HEK293T (cell line): Measurements from ENCODE around the gene TUT1.

Experiments used
- CTCF ChIA-PET: fragments of 350-600 bp; formaldehyde crosslinking; extraction: SDS; loops from one replicate; lab custom pipeline; 2021; ENCODE audit warnings: antibody characterized with exemption, inconsistent platforms; lab: Yijun Ruan, JAX
- POLR2A ChIA-PET: fragments of 350-600 bp; formaldehyde crosslinking; extraction: SDS; loops from one replicate; lab custom pipeline; 2020; ENCODE audit warnings: antibody characterized with exemption, inconsistent platforms; lab: Yijun Ruan, JAX
- DNase-seq: peaks from one replicate; pipeline ENCODE4 v3.0.0; 2012; ENCODE audit warnings: mixed read lengths; ENCODE audit errors: extremely low spot score
- ARNT ChIP-seq: fragments of 450-650 bp; IDR thresholded peaks from 2 replicates; pipeline ENCODE4 v1.6.1; 2017; ENCODE audit warnings: mild to moderate bottlenecking
- BHLHE40 ChIP-seq: fragments of 450-650 bp; IDR thresholded peaks from 2 replicates; pipeline ENCODE4 v1.6.1; 2016; ENCODE audit warnings: mild to moderate bottlenecking, moderate library complexity, borderline replicate concordance
- CTBP1 ChIP-seq: fragments of 450-650 bp; IDR thresholded peaks from 2 replicates; pipeline ENCODE4 v1.6.1; 2016; ENCODE audit warnings: borderline replicate concordance
- ELF4 ChIP-seq: fragments of 450-650 bp; IDR thresholded peaks from 2 replicates; pipeline ENCODE4 v1.6.1; 2017; ENCODE audit warnings: antibody characterized with exemption
- FOXA1 ChIP-seq: fragments of 450-650 bp; IDR thresholded peaks from 2 replicates; pipeline ENCODE4 v1.6.1; 2016; ENCODE audit warnings: mild to moderate bottlenecking
- FOXK2 ChIP-seq: fragments of 450-650 bp; IDR thresholded peaks from 2 replicates; pipeline ENCODE4 v1.6.1; 2016; ENCODE audit warnings: mild to moderate bottlenecking
- FOXM1 ChIP-seq: fragments of 450-650 bp; IDR thresholded peaks from 2 replicates; pipeline ENCODE4 v1.6.1; 2017; ENCODE audit warnings: mild to moderate bottlenecking, borderline replicate concordance
- HDGF ChIP-seq: fragments of 450-650 bp; IDR thresholded peaks from 2 replicates; pipeline ENCODE4 v1.6.1; 2017; ENCODE audit warnings: antibody characterized with exemption, borderline replicate concordance
- L3MBTL2 ChIP-seq: fragments of 450-650 bp; conservative IDR thresholded peaks from 2 replicates; pipeline ENCODE4 v1.6.1; 2016; ENCODE audit warnings: mild to moderate bottlenecking
- LEF1 ChIP-seq: fragments of 450-650 bp; IDR thresholded peaks from 2 replicates; pipeline ENCODE4 v1.6.1; 2017; ENCODE audit warnings: mild to moderate bottlenecking, borderline replicate concordance
- NFRKB ChIP-seq: fragments of 450-650 bp; IDR thresholded peaks from 2 replicates; pipeline ENCODE4 v1.6.1; 2016; ENCODE audit warnings: mild to moderate bottlenecking, moderate library complexity
- SP1 ChIP-seq: fragments of 450-650 bp; IDR thresholded peaks from 2 replicates; pipeline ENCODE4 v1.6.1; 2017
- SUZ12 ChIP-seq: fragments of 450-650 bp; IDR thresholded peaks from 2 replicates; pipeline ENCODE4 v1.6.1; 2016; ENCODE audit warnings: mild to moderate bottlenecking
- TARDBP ChIP-seq: fragments of 450-650 bp; IDR thresholded peaks from 2 replicates; pipeline ENCODE4 v1.6.1; 2016
- ZNF384 ChIP-seq: fragments of 450-650 bp; IDR thresholded peaks from 2 replicates; pipeline ENCODE4 v1.6.1; 2016
- TF ChIP-seq, protein P1 (sequence below): fragments of 450-650 bp; IDR thresholded peaks from 2 replicates; pipeline ENCODE4 v1.6.1; 2016

Gene TUT1

DNA sequence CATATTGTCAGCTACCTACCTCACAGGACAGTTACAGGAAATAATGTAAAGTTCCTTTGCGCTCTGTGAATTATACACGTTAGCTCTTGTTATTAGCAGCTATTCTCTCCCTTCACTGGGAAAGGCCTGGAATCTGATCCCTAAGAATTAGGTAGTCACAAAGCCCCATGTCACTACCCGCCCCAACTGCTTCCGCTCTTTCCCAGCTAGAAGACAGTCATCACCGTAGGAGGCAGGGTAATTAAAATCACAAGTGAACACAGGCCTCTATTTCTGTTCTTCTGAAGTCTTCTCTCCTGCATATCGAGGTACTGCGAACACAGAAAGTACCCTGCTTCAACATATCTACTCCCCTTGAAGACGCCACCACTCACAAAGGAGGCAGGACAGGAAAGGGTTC is 32.1 kb downstream of the TUT1 start:
- POLR2A ChIA-PET = interaction anchor here (1.0 to 4.9 kb wide), 3 partner anchors 14 to 32 kb away, joined by 3 to 40 read pairs (median 9); partner anchors contain the start of genes EEF1G and TUT1
- TF ChIP-seq NFRKB (no peak), CTBP1 (no peak), TARDBP (no peak), FOXM1 (no peak), SUZ12 (no peak), SP1 (no peak), ARNT (no peak), ZNF384 (no peak), BHLHE40 (no peak), L3MBTL2 (no peak), FOXA1 (no peak), LEF1 (no peak), HDGF (no peak), ELF4 (no peak), FOXK2 (no peak)
- TF ChIP-seq, protein P1, sequence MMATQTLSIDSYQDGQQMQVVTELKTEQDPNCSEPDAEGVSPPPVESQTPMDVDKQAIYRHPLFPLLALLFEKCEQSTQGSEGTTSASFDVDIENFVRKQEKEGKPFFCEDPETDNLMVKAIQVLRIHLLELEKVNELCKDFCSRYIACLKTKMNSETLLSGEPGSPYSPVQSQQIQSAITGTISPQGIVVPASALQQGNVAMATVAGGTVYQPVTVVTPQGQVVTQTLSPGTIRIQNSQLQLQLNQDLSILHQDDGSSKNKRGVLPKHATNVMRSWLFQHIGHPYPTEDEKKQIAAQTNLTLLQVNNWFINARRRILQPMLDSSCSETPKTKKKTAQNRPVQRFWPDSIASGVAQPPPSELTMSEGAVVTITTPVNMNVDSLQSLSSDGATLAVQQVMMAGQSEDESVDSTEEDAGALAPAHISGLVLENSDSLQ = no peak

DNA sequence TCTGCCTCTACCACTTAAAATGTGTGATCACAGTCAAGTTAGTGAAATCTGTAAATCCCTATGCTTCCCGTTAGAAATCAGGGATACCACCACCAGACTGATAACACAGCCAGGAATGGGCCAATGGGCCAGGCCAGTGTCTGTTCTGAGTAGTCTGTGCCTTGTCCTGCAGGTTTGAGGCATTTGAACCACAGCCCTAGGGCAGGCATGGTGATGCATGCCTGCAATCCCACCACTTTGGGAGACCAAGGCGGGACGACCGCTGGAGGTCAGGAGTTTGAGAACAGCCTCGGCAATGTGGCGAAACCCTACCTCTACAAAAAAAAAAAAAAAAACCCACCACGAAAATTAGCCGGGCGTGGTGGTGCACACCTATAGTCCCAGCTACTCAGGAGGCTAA is 32.7 kb downstream of the TUT1 start:
- POLR2A ChIA-PET = interaction anchor here (1.0 to 4.9 kb wide), 3 partner anchors 14 to 33 kb away, joined by 3 to 40 read pairs (median 9); partner anchors contain the start of genes EEF1G and TUT1
- CTCF ChIA-PET = interaction anchor here (1.1 to 1.2 kb wide), 2 partner anchors 15 to 134 kb away, joined by 4 to 5 read pairs; no protein-coding TSS in a partner anchor
- no peak for TF ChIP-seq ZNF384
- TF ChIP-seq, protein P1 = no peak
- no peak for TF ChIP-seq NFRKB
- TF ChIP-seq FOXA1 = no peak
- no peak for DNase-seq

More for the DNA sequence above, 32.1 kb downstream of the TUT1 start:
- DNase-seq = no peak
- CTCF ChIA-PET = interaction anchor here (1.1 to 2.4 kb wide), 4 partner anchors 14 to 135 kb away, joined by 4 to 9 read pairs (median 6); partner anchors contain the start of gene EEF1G

DNA sequence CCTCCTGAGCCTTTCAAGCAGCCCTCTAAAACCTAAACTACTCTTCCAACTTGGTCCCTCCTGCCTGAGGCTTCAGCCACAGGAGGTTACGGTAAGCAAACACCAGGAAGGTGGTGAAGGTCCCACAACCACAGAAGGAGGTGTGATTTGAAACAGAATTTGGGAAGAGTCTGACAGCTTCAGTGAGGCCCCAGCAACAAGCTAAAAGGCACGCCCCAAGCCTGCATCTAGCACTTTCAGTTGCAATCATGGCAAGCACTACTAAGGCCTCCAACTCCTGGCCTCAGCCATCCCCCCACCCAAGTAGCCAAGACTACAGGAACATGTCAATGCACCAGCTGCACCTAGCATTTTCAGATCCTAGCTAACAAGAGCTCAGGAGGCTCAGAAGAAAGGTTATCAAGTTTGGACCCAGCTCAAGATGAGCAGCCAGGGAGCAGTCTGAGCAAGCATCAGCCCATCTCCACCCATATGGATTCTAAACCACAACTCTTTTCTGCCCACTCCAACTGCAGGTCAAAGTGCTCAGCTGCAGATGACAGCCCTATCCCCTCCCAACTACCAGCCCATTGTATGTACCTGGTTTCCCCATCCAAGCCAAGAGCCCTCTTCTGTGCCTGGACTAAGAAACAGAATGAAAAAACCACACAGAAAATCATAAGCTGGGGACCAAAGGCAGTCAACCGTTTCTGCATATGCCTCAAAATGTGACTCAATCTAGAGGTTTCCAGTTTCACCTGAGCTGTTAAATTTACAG is 34.3 kb downstream of the TUT1 start:
- ChIA-PET CTCF (interaction anchor here (0.6 to 1.6 kb wide), 7 partner anchors 14 to 229 kb away, joined by 3 to 11 read pairs (median 4); no protein-coding TSS in a partner anchor), POLR2A (interaction anchor here (0.9 to 4.9 kb wide), 7 partner anchors 10 to 132 kb away, joined by 3 to 40 read pairs (median 4); partner anchors contain the start of genes AHNAK, EEF1G, LBHD1 and UQCC3)
- TF ChIP-seq BHLHE40 = no peak
- no peak for TF ChIP-seq FOXK2
- TF ChIP-seq HDGF = no peak
- no peak for TF ChIP-seq ELF4
- TF ChIP-seq, protein P1 = no peak
- no peak for DNase-seq

DNA sequence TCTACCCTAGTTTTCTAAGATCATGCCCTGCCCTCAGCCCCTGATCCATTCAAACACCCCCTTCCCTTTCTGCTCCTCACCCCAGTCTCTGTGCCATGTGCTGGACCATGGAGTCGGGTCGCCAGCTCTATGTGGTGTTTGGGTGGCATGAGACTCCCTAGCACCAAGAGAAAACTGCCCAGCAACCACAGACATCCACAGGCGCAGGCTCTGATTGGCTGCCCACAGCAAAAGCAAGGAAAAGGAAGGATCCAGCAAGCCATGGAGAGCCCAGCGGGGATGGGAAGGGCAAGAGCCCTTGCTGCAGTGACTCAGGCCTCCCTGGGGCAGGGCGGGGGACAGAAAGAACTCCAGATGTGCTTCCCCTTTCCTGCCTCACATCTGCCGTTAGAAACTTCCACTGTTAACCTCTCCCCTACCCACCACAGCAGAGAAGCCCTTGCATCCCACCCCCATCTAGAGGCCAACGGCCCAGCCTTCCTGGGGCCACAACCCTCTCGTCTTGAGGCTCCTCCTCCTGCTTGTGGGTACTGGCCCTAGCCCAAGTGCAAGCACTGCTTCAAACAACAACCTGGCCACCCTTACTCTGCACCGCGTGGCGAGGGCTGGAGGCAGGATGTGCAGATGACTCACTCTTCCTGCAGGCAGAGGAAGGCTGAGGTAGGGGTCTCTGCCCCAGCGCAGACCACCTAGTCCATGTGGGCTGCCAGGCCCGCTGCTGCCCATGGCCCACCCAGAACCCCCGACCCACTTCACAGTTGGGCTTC is 35.0 kb downstream of the TUT1 start:
- TF ChIP-seq SUZ12 = no peak
- CTCF ChIA-PET = interaction anchor here (0.6 to 1.6 kb wide), 6 partner anchors 13 to 228 kb away, joined by 3 to 11 read pairs (median 4); no protein-coding TSS in a partner anchor
- POLR2A ChIA-PET = interaction anchor here (0.7 to 4.9 kb wide), 8 partner anchors 9 to 125 kb away, joined by 3 to 40 read pairs (median 4); partner anchors contain the start of genes AHNAK, EEF1G, LBHD1 and UQCC3
- peak; percentile 77 for DNase-seq

DNA sequence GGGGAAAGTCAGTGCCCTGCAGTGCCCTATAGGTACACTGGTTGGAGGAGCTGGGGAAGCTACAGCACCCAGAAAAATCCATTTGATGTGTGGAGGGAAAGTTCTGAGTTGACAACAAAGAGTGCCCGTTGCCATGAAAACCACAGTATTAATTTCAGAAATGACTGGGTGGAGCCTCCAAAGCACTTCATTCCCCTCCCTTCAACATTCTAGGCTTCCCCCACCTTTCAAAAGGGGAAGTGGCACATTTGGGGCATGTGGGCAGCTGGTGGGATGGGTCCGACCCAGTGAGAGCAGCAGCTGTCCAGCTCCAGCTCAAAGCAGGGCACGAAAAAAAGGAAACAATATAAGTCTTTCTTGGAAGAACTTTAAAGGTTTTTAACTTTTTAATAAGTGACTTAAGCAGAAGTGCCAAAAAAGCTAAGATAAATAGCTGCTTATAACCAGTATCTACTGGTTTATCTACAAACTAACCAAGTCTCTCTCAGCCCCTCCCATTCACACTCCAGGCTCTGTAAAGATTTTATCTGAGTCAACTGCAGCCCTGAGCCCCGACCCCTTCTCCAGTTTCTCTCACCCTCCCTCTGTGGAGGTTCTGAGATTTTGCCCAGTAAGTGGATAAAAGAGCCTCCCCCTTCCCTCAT is 35.7 kb downstream of the TUT1 start:
- no peak for DNase-seq
- ChIA-PET CTCF (interaction anchor here (0.6 to 0.9 kb wide), 2 partner anchors 13 to 131 kb away, joined by 4 read pairs; no protein-coding TSS in a partner anchor), POLR2A (interaction anchor here (0.7 to 1.3 kb wide), 5 partner anchors 9 to 126 kb away, joined by 3 to 5 read pairs (median 3); partner anchors contain the start of genes AHNAK and EEF1G)
- TF ChIP-seq SUZ12 (no peak), NFRKB (no peak), CTBP1 (no peak), SP1 (no peak), ARNT (no peak), FOXM1 (no peak), L3MBTL2 (no peak), LEF1 (no peak), ZNF384 (no peak), ELF4 (no peak), FOXA1 (no peak), BHLHE40 (no peak)
- TF ChIP-seq, protein P1 = no peak
